Adrenal gland (tissue), 12 donors: ENCODE results near the gene SFMBT1. TPM values are rescaled to one million over a fixed set of nuclear protein-coding genes. Genes with fewer than 3 reads are reported as not detected.

Experiments
- DNase-seq, 7 donors: peaks; one replicate each; pipeline ENCODE4 v3.0.0-alpha.2; 2019 to 2020
- H3K27ac ChIP-seq, 5 donors: fragments of 200-600 bp; sonication (generic) in 4 of 5; 1 replicate in 3 of 5; 2 replicates in 2 of 5; pipeline versions ENCODE4 v1.5.1 to v1.8.0; 2016 to 2020; ENCODE audit warnings: mild to moderate bottlenecking in 1 of 5
- H3K27me3 ChIP-seq: fragments of 200-600 bp; 2 replicates; pipeline ENCODE4 v1.8.0; 2021
- H3K36me3 ChIP-seq, 2 donors: fragments of 200-600 bp; replicated peaks in 1 of 2; 1 replicate in 1 of 2; 2 replicates in 1 of 2; pipeline versions ENCODE4 v1.5.1 to v1.8.0; 2018 to 2022
- H3K4me1 ChIP-seq, 2 donors: fragments of 200-600 bp; replicated peaks in 1 of 2; 1 replicate in 1 of 2; 2 replicates in 1 of 2; pipeline versions ENCODE4 v1.5.1 to v1.8.0; 2018 to 2021
- H3K4me3 ChIP-seq, 4 donors: fragments of 200-600 bp; sonication (generic) in 3 of 4; one replicate each; pipeline ENCODE4 v1.5.1; 2016 to 2018
- H3K9me3 ChIP-seq, 3 donors: fragments of 200-600 bp; sonication (generic) in 1 of 3; replicated peaks in 1 of 3; 1 replicate in 2 of 3; 2 replicates in 1 of 3; pipeline versions ENCODE4 v1.5.1 to v1.8.0; 2016 to 2021
- POLR2A ChIP-seq, 2 donors: fragments of 450-650 bp; IDR thresholded peaks; one replicate each; pipeline ENCODE4 v1.6.1; 2017; ENCODE audit warnings: antibody characterized with exemption in 2 of 2, mild to moderate bottlenecking in 2 of 2, moderate library complexity in 1 of 2
- WGBS, 4 donors: extraction: QIAGEN DNeasy Blood & Tissue Kit in 2 of 4; methylation state at CpG; one replicate each; pipeline versions ENCODE4 v1.1.5 to v1.1.7; 2013 to 2017; 5-methylcytosine and 5-hydroxymethylcytosine counted together
- intact Hi-C, 2 donors: fragments of 100-400 bp; cut with DNase I; formaldehyde crosslinking; loops; one replicate each; pipeline versions ENCODE4 v1.14.1 to v1.15.0; 2022 to 2023
- polyA plus RNA-seq, 3 donors: library from polyadenylated mRNA; stranded (reverse); fragments of 200-250 nt in 2 of 3; fragments of 350-450 nt in 1 of 3; fragmentation: Illumina TruSeq in 1 of 3; extraction: RNeasy Lipid Tissue Mini Kit (QIAGEN cat#74804) in 1 of 3; gene quantifications; one replicate each; pipeline ENCODE4 v1.2.3, GENCODE V29; 2013 to 2014
- total RNA-seq, 9 donors: library from RNA; depleted of rRNA in 4 of 9; stranded (reverse); fragments of >200 nt in 4 of 9; fragments of 120-200 nt in 1 of 9; fragmentation: NEBNext Ultra II Directional in 1 of 9; extraction: Animal tissue kit (Norgen Biotek cat#: 25700) in 1 of 9; gene quantifications; one replicate each; pipeline versions ENCODE4 v1.1.0 to v1.2.4, GENCODE V29; 2013 to 2023
- TF ChIP-seq, protein P1 (sequence below), 6 experiments: fragments of 450-650 bp in 4 of 6; fragments of 200-600 bp in 2 of 6; sonication (generic) in 1 of 6; IDR thresholded peaks; 1 replicate in 5 of 6; 2 replicates in 1 of 6; pipeline versions ENCODE4 v1.5.1 to v1.8.0; 2016 to 2021; ENCODE audit warnings: antibody characterized with exemption in 6 of 6, mild to moderate bottlenecking in 2 of 6, moderate library complexity in 1 of 6
- donor health status: healthy with polysubstance abuse.
- donor health status: Bipolar disorder and iron deficiency.
- donor health status: DM: yes; HTN: yes; CAD: no.
- donor health status: DM: no; HTN: no; CAD: no.
- donor health status: DM: no; HTN: no; CAD: no.
- donor health status: DM: yes; HTN: yes; CAD: no.

Gene SFMBT1
- total and polyA plus RNA-seq, 12 donors = 2.1 to 14.8 (median 8.3) TPM

DNA sequence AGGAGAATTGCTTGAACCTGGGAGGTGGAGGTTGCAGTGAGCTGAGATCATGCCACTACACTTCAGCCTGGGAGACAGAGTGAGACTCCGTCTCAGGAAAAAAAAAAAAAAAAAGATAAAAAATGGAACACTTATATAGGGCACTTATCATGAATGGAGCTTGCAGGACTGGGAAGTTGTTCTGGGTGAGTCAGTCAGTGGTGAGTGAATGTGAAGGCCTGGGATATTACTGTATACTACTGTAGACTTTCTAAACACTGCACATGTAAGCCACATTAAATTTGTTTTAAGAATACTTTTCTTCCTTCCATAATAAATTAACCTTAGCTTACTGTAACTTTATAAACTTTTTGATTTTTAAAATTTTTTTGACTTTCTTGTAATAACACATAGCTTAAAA is 59.8 kb downstream of the SFMBT1 start:
- intact Hi-C loops = no loop called here
- Histone ChIP-seq H3K9me3 (no peaks in the 10 kb centered on the region), H3K4me1 (no peaks in the 10 kb centered on the region), H3K27me3 (no peaks in the 10 kb centered on the region), H3K27ac (no peak overlapping the region), H3K4me3 (no peak overlapping the region), H3K36me3 (no peaks in the 10 kb centered on the region)
- DNase-seq = peak in 1 of 7 donors; percentile 6
- WGBS, 4 donors = 54 to 69% (median 63%) methylated on average over 1 of the region's 1 CpG
- no peak for TF ChIP-seq POLR2A (IDR thresholded peaks at IDR 0.05)
- TF ChIP-seq, protein P1, sequence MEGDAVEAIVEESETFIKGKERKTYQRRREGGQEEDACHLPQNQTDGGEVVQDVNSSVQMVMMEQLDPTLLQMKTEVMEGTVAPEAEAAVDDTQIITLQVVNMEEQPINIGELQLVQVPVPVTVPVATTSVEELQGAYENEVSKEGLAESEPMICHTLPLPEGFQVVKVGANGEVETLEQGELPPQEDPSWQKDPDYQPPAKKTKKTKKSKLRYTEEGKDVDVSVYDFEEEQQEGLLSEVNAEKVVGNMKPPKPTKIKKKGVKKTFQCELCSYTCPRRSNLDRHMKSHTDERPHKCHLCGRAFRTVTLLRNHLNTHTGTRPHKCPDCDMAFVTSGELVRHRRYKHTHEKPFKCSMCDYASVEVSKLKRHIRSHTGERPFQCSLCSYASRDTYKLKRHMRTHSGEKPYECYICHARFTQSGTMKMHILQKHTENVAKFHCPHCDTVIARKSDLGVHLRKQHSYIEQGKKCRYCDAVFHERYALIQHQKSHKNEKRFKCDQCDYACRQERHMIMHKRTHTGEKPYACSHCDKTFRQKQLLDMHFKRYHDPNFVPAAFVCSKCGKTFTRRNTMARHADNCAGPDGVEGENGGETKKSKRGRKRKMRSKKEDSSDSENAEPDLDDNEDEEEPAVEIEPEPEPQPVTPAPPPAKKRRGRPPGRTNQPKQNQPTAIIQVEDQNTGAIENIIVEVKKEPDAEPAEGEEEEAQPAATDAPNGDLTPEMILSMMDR (IDR thresholded peaks at IDR 0.05) = no peak

DNA sequence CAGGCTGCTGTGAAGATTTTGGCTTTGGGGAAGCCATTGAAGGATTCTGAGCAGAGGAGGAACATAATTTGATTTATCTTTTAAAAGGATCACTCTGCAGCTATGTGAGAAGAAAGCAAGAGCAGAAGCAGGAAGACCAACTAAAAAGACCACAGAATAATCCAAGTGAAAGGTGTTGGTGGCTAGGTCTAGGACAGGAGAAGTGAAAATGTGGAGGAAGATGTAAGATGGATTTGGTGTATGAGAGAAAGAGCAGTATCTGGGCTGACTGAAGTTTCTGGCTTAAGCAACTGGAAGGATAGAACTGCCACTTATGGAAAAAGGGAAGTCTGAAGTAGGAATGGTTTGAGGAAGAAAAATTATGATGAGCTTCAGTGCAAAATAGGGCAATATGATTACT is 62.0 kb downstream of the SFMBT1 start:
- DNase-seq = no peak
- no peak for TF ChIP-seq POLR2A (IDR thresholded peaks at IDR 0.05)
- TF ChIP-seq, protein P1 (IDR thresholded peaks at IDR 0.05) = no peak
- Histone ChIP-seq H3K27me3 (no peaks in the 10 kb centered on the region), H3K36me3 (no peaks in the 10 kb centered on the region), H3K4me1 (no peaks in the 10 kb centered on the region), H3K27ac (peak overlapping the region in 1 of 5 donors; percentile 27), H3K4me3 (no peak overlapping the region), H3K9me3 (no peaks in the 10 kb centered on the region)
- intact Hi-C loops = no loop called here

DNA sequence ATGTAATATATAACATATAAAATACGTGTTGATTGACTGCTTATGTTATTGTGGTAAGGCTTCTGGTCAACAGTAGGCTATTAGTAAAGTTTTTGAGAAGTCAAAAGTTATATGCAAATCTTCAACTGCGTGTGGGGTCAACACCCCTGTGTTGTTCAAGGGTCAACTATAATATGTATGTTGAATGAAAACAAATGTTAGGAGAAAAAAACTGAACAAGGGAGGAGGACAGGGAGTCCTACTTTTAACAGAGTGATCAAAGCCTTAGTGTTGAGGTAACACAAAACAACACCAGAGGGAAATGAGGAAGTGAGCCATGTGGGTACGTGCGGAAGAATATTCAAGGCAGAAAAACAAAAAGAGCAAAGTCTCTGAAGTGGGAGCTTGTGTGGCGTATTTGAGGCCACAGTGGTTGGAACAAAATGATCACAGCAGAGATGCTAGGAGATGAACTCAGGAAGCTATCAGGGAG is 62.5 kb downstream of the SFMBT1 start:
- Histone ChIP-seq H3K27me3 (no peaks in the 10 kb centered on the region), H3K4me1 (no peaks in the 10 kb centered on the region), H3K36me3 (no peaks in the 10 kb centered on the region), H3K27ac (peak overlapping the region in 1 of 5 donors; percentile 27), H3K9me3 (no peaks in the 10 kb centered on the region), H3K4me3 (no peak overlapping the region)
- peak in 1 of 7 donors; percentile 6 for DNase-seq
- WGBS, 4 donors = 74 to 82% (median 81%) methylated on average over 5 of the region's 5 CpGs
- intact Hi-C loops = no loop called here
- TF ChIP-seq POLR2A (IDR thresholded peaks at IDR 0.05) = no peak
- TF ChIP-seq, protein P1 (IDR thresholded peaks at IDR 0.05) = no peak

GRCh38 chr3:52982839-52983238 is 63.0 kb downstream of the SFMBT1 start:
- H3K4me1 ChIP-seq = no peaks in the 10 kb centered on the region
- H3K9me3 ChIP-seq = no peaks in the 10 kb centered on the region
- intact Hi-C loops = no loop called here
- no peaks in the 10 kb centered on the region for H3K36me3 ChIP-seq
- no peak for DNase-seq
- no peaks in the 10 kb centered on the region for H3K27me3 ChIP-seq
- TF ChIP-seq, protein P1 (IDR thresholded peaks at IDR 0.05) = no peak
- no peak for TF ChIP-seq POLR2A (IDR thresholded peaks at IDR 0.05)
- no peak overlapping the region for H3K27ac ChIP-seq
- no peak overlapping the region for H3K4me3 ChIP-seq
- 60 to 80% (median 74%) methylated on average over 2 of the region's 2 CpGs for WGBS, 4 donors
